Osteoblast (primary cell): ENCODE data around the gene OFD1. TPM values are rescaled to one million over a fixed set of nuclear protein-coding genes. Genes with fewer than 3 reads are reported as not detected.

Experiments
- DNase-seq: peaks from one replicate; pipeline ENCODE4 v3.0.0; 2011; ENCODE audit warnings: low spot score, mixed read lengths; ENCODE audit not compliant: insufficient read length; ENCODE audit errors: missing footprints
- H2AFZ ChIP-seq: 2 replicates; pipeline ENCODE4 v1.6.0; 2011; ENCODE audit warnings: mild to moderate bottlenecking, low read length
- H3K27ac ChIP-seq: 2 replicates; pipeline ENCODE4 v1.5.1; 2011; ENCODE audit warnings: mild to moderate bottlenecking, low read depth, low read length, moderate library complexity
- H3K27me3 ChIP-seq: 2 replicates; pipeline ENCODE4 v1.6.0; 2012; ENCODE audit warnings: mild to moderate bottlenecking, control low read depth, inconsistent platforms, low read length, moderate library complexity; ENCODE audit not compliant: insufficient read depth
- H3K36me3 ChIP-seq: 2 replicates; pipeline ENCODE4 v1.5.1; 2011; ENCODE audit warnings: mild to moderate bottlenecking, low read length, control low read depth, moderate library complexity; ENCODE audit not compliant: insufficient read depth
- H3K4me1 ChIP-seq: 2 replicates; pipeline ENCODE4 v1.5.1; 2011; ENCODE audit warnings: mild to moderate bottlenecking, low read length, control low read depth, moderate library complexity; ENCODE audit not compliant: insufficient read depth
- H3K4me2 ChIP-seq: 2 replicates; pipeline ENCODE4 v1.6.0; 2011; ENCODE audit warnings: mild to moderate bottlenecking, low read length; ENCODE audit not compliant: insufficient read depth
- H3K4me3 ChIP-seq: fragments of 200-600 bp; sonication (generic); 3 replicates; pipeline ENCODE4 v1.5.1; 2012; ENCODE audit warnings: mild to moderate bottlenecking, low read length, inconsistent platforms; ENCODE audit not compliant: insufficient read depth
- H3K79me2 ChIP-seq: 2 replicates; pipeline ENCODE4 v1.6.0; 2012; ENCODE audit warnings: mild to moderate bottlenecking, low read length, control low read depth, inconsistent platforms; ENCODE audit not compliant: insufficient read depth
- H3K9me3 ChIP-seq: 2 replicates; pipeline ENCODE4 v1.5.1; 2011; ENCODE audit warnings: low read depth, low read length, control low read depth
- H4K20me1 ChIP-seq: 2 replicates; pipeline ENCODE4 v1.6.0; 2012; ENCODE audit warnings: mild to moderate bottlenecking, low read length, control low read depth; ENCODE audit not compliant: insufficient read depth
- total RNA-seq: library from RNA; depleted of rRNA; stranded (reverse); fragments of >200 nt; gene quantifications from 2 replicates; pipeline ENCODE4 v1.2.3, GENCODE V29; 2012
- TF ChIP-seq, protein P1 (sequence below): IDR thresholded peaks from 2 replicates; pipeline ENCODE4 v1.5.1; 2011; ENCODE audit warnings: mild to moderate bottlenecking, low read depth, low read length, moderate library complexity; ENCODE audit errors: extremely low read depth

Gene OFD1
- total RNA-seq, 1 donor = 15.9 TPM

DNA sequence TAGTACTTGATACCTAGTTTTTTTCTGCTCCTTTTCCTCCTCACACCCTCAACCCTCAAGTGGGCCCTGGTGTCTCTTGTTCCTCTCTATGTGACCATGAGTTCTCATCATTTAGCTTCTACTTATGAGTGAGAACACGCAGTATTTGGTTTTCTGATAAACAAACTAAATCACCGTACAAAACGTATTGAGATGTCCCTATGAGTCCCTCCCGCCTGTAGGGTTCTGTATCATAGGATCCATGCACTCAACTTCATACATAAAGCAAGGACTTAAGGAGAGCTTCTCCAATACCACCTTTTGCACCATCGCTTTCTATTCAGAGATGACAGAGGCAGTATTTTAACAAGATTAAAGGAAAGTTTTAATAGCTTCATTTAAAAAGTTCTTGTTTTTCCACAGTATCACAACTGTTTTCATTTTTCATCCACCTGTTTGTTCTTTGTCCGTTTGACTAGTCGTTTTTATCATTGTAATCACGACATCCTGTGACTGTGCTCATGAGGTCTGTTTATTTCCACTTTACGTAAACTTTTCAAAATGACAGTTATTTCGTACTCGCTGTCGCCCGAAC, 46.1 kb upstream of the OFD1 start:
- DNase-seq = no peak
- TF ChIP-seq, protein P1, sequence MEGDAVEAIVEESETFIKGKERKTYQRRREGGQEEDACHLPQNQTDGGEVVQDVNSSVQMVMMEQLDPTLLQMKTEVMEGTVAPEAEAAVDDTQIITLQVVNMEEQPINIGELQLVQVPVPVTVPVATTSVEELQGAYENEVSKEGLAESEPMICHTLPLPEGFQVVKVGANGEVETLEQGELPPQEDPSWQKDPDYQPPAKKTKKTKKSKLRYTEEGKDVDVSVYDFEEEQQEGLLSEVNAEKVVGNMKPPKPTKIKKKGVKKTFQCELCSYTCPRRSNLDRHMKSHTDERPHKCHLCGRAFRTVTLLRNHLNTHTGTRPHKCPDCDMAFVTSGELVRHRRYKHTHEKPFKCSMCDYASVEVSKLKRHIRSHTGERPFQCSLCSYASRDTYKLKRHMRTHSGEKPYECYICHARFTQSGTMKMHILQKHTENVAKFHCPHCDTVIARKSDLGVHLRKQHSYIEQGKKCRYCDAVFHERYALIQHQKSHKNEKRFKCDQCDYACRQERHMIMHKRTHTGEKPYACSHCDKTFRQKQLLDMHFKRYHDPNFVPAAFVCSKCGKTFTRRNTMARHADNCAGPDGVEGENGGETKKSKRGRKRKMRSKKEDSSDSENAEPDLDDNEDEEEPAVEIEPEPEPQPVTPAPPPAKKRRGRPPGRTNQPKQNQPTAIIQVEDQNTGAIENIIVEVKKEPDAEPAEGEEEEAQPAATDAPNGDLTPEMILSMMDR = no peak
- H3K27me3 ChIP-seq = no peaks in the 10 kb centered on the region
- peak overlapping the region; percentile 78 for H2AFZ ChIP-seq
- peak overlapping the region; percentile 93 for H3K4me2 ChIP-seq
- H3K4me1 ChIP-seq = peaks cover 18% of the 10 kb centered on the region
- H3K36me3 ChIP-seq = no peaks in the 10 kb centered on the region
- peaks cover 17% of the 10 kb centered on the region for H4K20me1 ChIP-seq
- H3K9me3 ChIP-seq = no peaks in the 10 kb centered on the region
- peaks cover 44% of the 10 kb centered on the region for H3K79me2 ChIP-seq
- peak overlapping the region; percentile 82 for H3K27ac ChIP-seq
- peak overlapping the region; percentile 89 for H3K4me3 ChIP-seq

DNA sequence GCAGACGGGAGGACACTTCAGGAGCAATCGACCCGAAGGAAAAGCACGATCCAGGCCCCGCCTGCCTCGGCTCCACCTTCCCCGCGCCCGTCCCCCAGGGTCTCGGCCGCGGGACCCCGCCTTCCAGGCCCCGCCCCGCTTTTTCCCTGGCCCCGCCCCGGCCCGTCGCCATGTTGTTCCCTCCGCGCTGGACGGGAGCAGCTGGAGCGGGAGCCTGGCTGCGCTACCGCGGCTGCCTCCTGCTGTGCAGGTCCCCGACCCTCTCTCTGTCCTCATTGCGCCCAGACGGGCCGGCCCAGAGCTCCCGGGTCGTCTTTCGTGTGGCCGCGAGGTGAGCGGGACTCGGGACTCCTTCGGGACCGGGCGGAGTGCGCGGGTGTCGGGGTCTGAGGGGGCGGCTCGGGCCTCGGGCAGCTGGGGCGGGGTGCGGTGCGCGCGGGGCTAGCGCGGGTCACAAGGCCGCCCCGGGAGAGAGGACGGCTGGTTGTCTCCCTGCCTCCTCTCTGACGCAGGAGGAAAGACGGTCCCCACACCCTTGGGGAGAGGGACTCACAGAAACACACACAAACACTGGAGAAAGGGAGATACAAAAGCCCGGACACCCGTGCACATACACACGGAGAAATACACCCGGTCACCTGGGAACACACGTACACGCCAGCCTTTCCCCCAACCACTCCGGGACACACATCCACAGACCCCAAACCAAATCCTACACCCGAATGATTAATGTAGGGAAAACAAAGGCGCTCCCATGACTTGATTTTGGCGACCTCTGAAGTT, 45.4 kb upstream of the OFD1 start, which contains the start of gene RAB9A:
RAB9A (plus strand) TSS at position 171 of the 783 bp plus-strand sequence. CDS start 19,619 bp downstream, outside the sequence.
- H3K79me2 ChIP-seq = peaks cover 50% of the 10 kb centered on the region
- peak within 1 kb of the TSS; percentile 93 for H3K4me2 ChIP-seq

DNA sequence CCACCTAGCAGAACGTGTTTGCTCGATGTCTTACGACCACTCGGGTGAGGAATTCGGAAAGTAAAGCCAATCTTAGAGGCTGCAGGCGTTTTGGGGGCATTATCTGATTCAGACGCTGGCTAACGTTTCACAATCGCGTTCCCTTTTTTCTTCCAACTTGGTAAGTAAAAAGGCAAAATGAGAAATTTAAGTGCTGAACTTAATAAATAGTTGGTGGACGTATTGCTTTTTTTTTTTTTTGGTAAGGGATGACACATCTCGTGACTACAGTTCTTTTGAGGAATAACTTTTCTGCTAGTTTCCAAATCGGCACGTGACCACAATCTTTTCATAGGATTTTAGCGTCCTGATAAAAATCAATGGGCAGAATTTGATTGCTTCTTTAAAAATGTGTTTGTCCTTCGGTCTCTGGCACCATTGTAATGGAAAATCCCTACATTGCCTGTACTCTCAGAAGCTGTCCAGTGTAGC, 44.8 kb upstream of the OFD1 start:
- TF ChIP-seq, protein P1 = no peak
- peak overlapping the region; percentile 88 for H2AFZ ChIP-seq
- peak overlapping the region; percentile 93 for H3K4me2 ChIP-seq
- H3K27ac ChIP-seq = peak overlapping the region; percentile 82
- H3K4me3 ChIP-seq = peak overlapping the region; percentile 89
- no peaks in the 10 kb centered on the region for H3K9me3 ChIP-seq
- H3K79me2 ChIP-seq = peaks cover 57% of the 10 kb centered on the region
- H3K4me1 ChIP-seq = peaks cover 29% of the 10 kb centered on the region
- no peaks in the 10 kb centered on the region for H3K27me3 ChIP-seq
- no peaks in the 10 kb centered on the region for H3K36me3 ChIP-seq
- DNase-seq = no peak
- peaks cover 29% of the 10 kb centered on the region for H4K20me1 ChIP-seq

More for the DNA sequence above, 45.4 kb upstream of the OFD1 start, which contains the start of gene RAB9A:
- H3K4me1 ChIP-seq = peaks cover 25% of the 10 kb centered on the region
- peak; percentile 95 for DNase-seq
- TF ChIP-seq, protein P1 = no peak
- peak within 1 kb of the TSS; percentile 89 for H3K4me3 ChIP-seq
- H3K27ac ChIP-seq = peak within 1 kb of the TSS; percentile 82
- no peaks in the 10 kb centered on the region for H3K36me3 ChIP-seq
- no peaks in the 10 kb centered on the region for H3K9me3 ChIP-seq
- H3K27me3 ChIP-seq = no peaks in the 10 kb centered on the region
- peaks cover 23% of the 10 kb centered on the region for H4K20me1 ChIP-seq
- peak within 1 kb of the TSS; percentile 88 for H2AFZ ChIP-seq

DNA sequence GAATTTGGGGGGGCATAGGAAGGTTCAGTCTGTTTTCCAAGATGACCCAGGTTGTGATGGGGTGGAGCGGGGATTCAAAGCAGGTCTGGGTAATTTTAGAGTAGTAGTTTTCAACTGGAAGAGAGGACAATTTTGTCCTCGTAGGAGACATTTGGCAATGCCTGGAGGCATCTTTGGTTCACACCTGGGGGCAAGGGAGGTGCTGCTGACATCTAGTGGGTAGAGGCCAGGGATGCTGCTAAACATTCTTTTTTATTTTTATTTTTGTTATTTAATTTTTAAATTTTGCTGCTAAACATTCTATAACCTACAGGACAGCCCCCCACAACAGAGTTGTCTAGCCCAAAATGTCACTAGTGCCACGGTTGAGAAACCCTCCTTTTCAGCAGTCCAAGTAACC, 43.7 kb upstream of the OFD1 start:
- Histone ChIP-seq H2AFZ (no peak overlapping the region), H3K9me3 (no peaks in the 10 kb centered on the region), H3K27ac (no peak overlapping the region), H3K79me2 (peaks cover 67% of the 10 kb centered on the region), H3K4me1 (peaks cover 29% of the 10 kb centered on the region), H3K4me2 (peak overlapping the region; percentile 93), H4K20me1 (peaks cover 30% of the 10 kb centered on the region), H3K27me3 (no peaks in the 10 kb centered on the region), H3K4me3 (peak overlapping the region; percentile 89), H3K36me3 (no peaks in the 10 kb centered on the region)
- DNase-seq = no peak
- TF ChIP-seq, protein P1 = peak; percentile 23
